ENCODE measurements around the gene MTHFD1L. TPM values are rescaled to one million over a fixed set of nuclear protein-coding genes. Genes with fewer than 3 reads are reported as not detected.

Gene MTHFD1L
- total and polyA plus RNA-seq, 2 of the 8 experiments (the other 6 are each of a cell fraction or from before 2014, with no cell fraction given): 29.2 to 105 TPM

DNA sequence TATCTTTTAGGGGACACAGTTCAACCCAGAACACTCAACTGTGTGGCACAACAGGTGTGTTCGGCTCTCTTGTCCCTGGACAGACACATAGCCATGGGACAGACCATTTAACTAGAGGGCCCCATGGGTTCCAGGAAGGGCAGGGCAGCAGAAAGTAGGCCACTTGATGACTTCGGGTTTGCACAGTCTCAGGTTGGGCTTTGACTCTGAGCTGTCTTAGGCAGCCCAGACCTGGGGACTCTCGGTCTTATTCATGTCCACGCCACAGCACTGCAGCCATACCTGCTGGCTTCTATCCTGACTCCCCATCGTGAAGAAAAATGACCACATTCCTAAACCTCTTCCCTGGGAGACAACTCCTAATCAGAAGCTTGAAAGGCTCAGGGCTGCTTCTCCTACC lies 228.2 kb downstream of the MTHFD1L start (continued):
- TF ChIP-seq GTF2F1 (IDR thresholded peaks at IDR 0.05; ENCODE audit: borderline replicate concordance, low read depth, low read length) (no peak), JUND (IDR thresholded peaks at IDR 0.05; ENCODE audit: low read length) (no peak)

All from H1 (cell line).